HG03442 (cell line): ENCODE results near the gene ARG1.
"Not testable (repeated sequence)": the region's sequence is repeated elsewhere in the genome, so short reads cannot be mapped to it uniquely, and the experiment has no call there.

ENCODE experiments used
- ATAC-seq: cut with Tn5 transposase; IDR thresholded peaks from one replicate; pipeline ENCODE4 v1.9.1; 2021; ENCODE audit warnings: mild to moderate bottlenecking, moderate library complexity; ENCODE audit not compliant: unreplicated experiment

The ARG1 gene

GRCh38 chr6:131572686-131573415 is at the start of gene ARG1:
Gene ARG1, plus strand, starts transcription at chr6:131573226. Its CDS starts 57 bp downstream, at chr6:131573283.
- ATAC-seq: no peak

GRCh38 chr6:131523988-131524673 is 48.9 kb upstream of the ARG1 start:
- no peak for ATAC-seq

- no peak for ATAC-seq
Measured at GRCh38 chr6:131524695-131525336, 48.2 kb upstream of the ARG1 start.

- not testable (repeated sequence) for ATAC-seq
Measured at GRCh38 chr6:131530936-131531335, 42.1 kb upstream of the ARG1 start.

- not testable (repeated sequence) for ATAC-seq
Measured at GRCh38 chr6:131531681-131532080, 41.3 kb upstream of the ARG1 start.

GRCh38 chr6:131532580-131533039 is 40.4 kb upstream of the ARG1 start:
- ATAC-seq: peak; percentile 97

- ATAC-seq: not testable (repeated sequence)
Measured at GRCh38 chr6:131538615-131539014, 34.4 kb upstream of the ARG1 start.

- no peak for ATAC-seq
Measured at GRCh38 chr6:131545317-131545716, 27.7 kb upstream of the ARG1 start.

- ATAC-seq: no peak
Measured at GRCh38 chr6:131547488-131547887, 25.5 kb upstream of the ARG1 start.

- no peak for ATAC-seq
Measured at GRCh38 chr6:131548441-131548840, 24.6 kb upstream of the ARG1 start.

GRCh38 chr6:131549811-131550210 is 23.2 kb upstream of the ARG1 start:
- no peak for ATAC-seq

- no peak for ATAC-seq
Measured at GRCh38 chr6:131551902-131552301, 21.1 kb upstream of the ARG1 start.

GRCh38 chr6:131552572-131552971 is 20.5 kb upstream of the ARG1 start:
- no peak for ATAC-seq

GRCh38 chr6:131555992-131556391 is 17.0 kb upstream of the ARG1 start:
- ATAC-seq: no peak

- ATAC-seq: no peak
Measured at GRCh38 chr6:131558922-131559321, 14.1 kb upstream of the ARG1 start.

- no peak for ATAC-seq
Measured at GRCh38 chr6:131561925-131562707, 10.9 kb upstream of the ARG1 start.

- no peak for ATAC-seq
Measured at GRCh38 chr6:131565056-131565455, 8.0 kb upstream of the ARG1 start.

GRCh38 chr6:131568726-131569125 is 4.3 kb upstream of the ARG1 start:
- ATAC-seq: no peak

- ATAC-seq: no peak
Measured at GRCh38 chr6:131574133-131574532, 1.1 kb downstream of the ARG1 start.

- no peak for ATAC-seq
Measured at GRCh38 chr6:131574686-131575085, 1.7 kb downstream of the ARG1 start.
